ENCODE measurements around the gene PPL. TPM values are rescaled to one million over a fixed set of nuclear protein-coding genes. Genes with fewer than 3 reads are reported as not detected.

The PPL gene
- total RNA-seq, 1 experiment from 2014 or later, result 28.5 TPM

GRCh38 chr16:4868026-4868425 lies 68.9 kb downstream of the PPL start:
- H3K4me1 Mint-ChIP-seq, result no peaks in the 10 kb centered on the region
- peaks cover 45% of the 10 kb centered on the region for H3K36me3 Mint-ChIP-seq
- TF ChIP-seq ZNF138 (CRISPR knock-in tag; conservative IDR thresholded peaks at IDR 0.05), result no peak
- no peak for TF ChIP-seq ZNF263 (CRISPR knock-in tag; IDR thresholded peaks at IDR 0.05; ENCODE audit: low read depth)
- no peak for TF ChIP-seq NR3C1 (CRISPR knock-in tag; conservative IDR thresholded peaks at IDR 0.05; ENCODE audit: low read depth)
- TF ChIP-seq E2F1 (CRISPR knock-in tag; IDR thresholded peaks at IDR 0.05), result no peak
- TF ChIP-seq, protein P1, sequence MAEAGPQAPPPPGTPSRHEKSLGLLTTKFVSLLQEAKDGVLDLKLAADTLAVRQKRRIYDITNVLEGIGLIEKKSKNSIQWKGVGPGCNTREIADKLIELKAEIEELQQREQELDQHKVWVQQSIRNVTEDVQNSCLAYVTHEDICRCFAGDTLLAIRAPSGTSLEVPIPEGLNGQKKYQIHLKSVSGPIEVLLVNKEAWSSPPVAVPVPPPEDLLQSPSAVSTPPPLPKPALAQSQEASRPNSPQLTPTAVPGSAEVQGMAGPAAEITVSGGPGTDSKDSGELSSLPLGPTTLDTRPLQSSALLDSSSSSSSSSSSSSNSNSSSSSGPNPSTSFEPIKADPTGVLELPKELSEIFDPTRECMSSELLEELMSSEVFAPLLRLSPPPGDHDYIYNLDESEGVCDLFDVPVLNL (CRISPR knock-in tag; IDR thresholded peaks at IDR 0.05; ENCODE audit: borderline replicate concordance, low read depth), result no peak
- TF ChIP-seq NFATC4 (CRISPR knock-in tag; IDR thresholded peaks at IDR 0.05), result no peak
- TF ChIP-seq TEAD1 (CRISPR knock-in tag; IDR thresholded peaks at IDR 0.05), result no peak
- no peak for TF ChIP-seq ZNF219 (CRISPR knock-in tag; IDR thresholded peaks at IDR 0.05; ENCODE audit: borderline replicate concordance)
- no peak for TF ChIP-seq FOXP1 (CRISPR knock-in tag; IDR thresholded peaks at IDR 0.05; ENCODE audit: borderline replicate concordance)
- no peak for TF ChIP-seq HMGXB4 (CRISPR knock-in tag; IDR thresholded peaks at IDR 0.05)
- TF ChIP-seq, protein P2, sequence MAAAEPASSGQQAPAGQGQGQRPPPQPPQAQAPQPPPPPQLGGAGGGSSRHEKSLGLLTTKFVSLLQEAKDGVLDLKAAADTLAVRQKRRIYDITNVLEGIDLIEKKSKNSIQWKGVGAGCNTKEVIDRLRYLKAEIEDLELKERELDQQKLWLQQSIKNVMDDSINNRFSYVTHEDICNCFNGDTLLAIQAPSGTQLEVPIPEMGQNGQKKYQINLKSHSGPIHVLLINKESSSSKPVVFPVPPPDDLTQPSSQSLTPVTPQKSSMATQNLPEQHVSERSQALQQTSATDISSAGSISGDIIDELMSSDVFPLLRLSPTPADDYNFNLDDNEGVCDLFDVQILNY (CRISPR knock-in tag; IDR thresholded peaks at IDR 0.05), result no peak
- TF ChIP-seq RORB (CRISPR knock-in tag; IDR thresholded peaks at IDR 0.05), result no peak
- no peak for TF ChIP-seq MXD4 (CRISPR knock-in tag; IDR thresholded peaks at IDR 0.05; ENCODE audit: borderline replicate concordance)
- TF ChIP-seq PREB (CRISPR knock-in tag; IDR thresholded peaks at IDR 0.05; ENCODE audit: borderline replicate concordance), result no peak
- no peak for TF ChIP-seq FOXJ3 (CRISPR knock-in tag; IDR thresholded peaks at IDR 0.05; ENCODE audit: borderline replicate concordance)
- no peak for TF ChIP-seq MLX (CRISPR knock-in tag; IDR thresholded peaks at IDR 0.05)
- TF ChIP-seq, protein P3, sequence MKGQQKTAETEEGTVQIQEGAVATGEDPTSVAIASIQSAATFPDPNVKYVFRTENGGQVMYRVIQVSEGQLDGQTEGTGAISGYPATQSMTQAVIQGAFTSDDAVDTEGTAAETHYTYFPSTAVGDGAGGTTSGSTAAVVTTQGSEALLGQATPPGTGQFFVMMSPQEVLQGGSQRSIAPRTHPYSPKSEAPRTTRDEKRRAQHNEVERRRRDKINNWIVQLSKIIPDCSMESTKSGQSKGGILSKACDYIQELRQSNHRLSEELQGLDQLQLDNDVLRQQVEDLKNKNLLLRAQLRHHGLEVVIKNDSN (CRISPR knock-in tag; IDR thresholded peaks at IDR 0.05), result no peak
- TF ChIP-seq ZNF532 (CRISPR knock-in tag; IDR thresholded peaks at IDR 0.05; ENCODE audit: borderline replicate concordance), result no peak
- TF ChIP-seq ZNF121 (CRISPR knock-in tag; IDR thresholded peaks at IDR 0.05), result no peak
- H3K27me3 Mint-ChIP-seq (ENCODE audit: low read depth), result no peaks in the 10 kb centered on the region
- DNase-seq (ENCODE audit: low spot score), result no peak
- no peak overlapping the region for H3K27ac Mint-ChIP-seq
- H3K4me3 Mint-ChIP-seq, result no peak overlapping the region
- H3K9me3 Mint-ChIP-seq, result no peaks in the 10 kb centered on the region
- ChIA-PET POLR2A (no interaction called here), CTCF (no interaction called here)
- no peak for ATAC-seq
